NCI-H345 (cell line): ENCODE results near the gene DDX31.
"Not testable (repeated sequence)": the region's sequence is repeated elsewhere in the genome, so short reads cannot be mapped to it uniquely, and the experiment has no call there.

ENCODE experiments used
- DNase-seq: peaks from one replicate; lab custom pipeline; 2025; lab: John Stamatoyannopoulos, UW

The DDX31 gene

DNA sequence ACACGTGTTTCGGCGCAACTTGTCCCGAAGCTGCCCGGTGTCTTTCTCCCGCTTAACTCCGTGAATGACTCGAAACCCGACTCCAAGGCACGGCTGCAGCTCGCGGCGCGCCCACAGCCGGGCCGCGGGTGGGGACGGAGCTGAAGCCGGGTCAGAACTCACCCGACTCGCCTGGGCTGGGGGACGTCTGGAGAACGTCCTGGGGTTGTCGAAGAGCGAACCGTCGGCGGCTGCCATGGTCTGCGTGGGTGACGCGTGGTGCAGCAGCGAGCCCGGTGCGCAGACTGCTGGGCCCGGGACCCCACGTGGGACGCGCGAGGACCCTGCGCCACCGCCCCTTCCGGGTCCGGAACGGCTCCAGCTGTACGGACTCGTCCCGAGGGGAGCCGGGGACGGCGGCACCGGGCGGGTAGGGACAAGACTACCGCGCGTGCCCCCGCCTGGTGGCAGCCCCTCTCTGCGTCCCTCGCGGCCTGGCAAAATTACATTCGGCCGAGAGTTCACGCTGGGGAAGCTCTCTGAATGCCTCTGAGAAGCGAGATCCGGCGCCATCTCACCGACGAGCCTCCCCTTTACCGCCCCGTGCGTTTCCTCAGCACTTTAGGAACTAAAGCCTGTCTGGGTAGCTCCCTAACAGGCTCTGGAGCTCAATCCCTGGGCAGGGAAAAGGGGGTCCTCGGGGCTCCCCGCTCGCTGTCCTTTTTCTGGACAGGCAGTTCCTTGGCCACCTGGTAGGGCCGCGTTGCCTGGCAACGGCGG, at the start of gene DDX31:
Gene DDX31 (minus strand): TSS at position 286 of the 759 bp plus-strand sequence. CDS start 49 bp downstream, at position 237.
- peak; percentile 78 for DNase-seq

DNA sequence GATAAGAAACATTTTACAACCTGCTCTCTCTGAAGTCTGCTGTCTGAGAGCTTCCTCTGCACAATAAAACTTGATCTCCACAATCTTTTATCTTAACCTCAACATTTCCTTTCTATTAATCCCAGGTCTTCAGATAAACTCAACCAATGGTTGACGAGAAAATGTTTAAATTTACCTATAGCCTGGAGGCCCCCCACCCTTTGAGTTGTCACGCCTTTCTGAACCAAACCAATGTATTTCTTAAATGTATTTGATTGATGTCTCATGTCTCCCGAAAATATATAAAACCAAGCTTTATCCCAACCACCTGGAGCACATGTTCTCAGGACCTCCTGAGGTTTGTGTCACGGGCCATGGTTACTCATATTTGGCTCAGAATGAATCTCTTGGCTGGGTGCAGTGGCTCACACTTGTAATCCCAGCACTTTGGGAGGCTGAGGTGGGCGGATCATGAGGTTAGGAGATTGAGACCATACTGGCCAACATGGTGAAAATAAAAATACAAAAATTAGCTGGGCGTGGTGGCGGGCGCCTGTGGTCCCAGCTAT, 48.7 kb upstream of the DDX31 start:
- not testable (repeated sequence) for DNase-seq

DNA sequence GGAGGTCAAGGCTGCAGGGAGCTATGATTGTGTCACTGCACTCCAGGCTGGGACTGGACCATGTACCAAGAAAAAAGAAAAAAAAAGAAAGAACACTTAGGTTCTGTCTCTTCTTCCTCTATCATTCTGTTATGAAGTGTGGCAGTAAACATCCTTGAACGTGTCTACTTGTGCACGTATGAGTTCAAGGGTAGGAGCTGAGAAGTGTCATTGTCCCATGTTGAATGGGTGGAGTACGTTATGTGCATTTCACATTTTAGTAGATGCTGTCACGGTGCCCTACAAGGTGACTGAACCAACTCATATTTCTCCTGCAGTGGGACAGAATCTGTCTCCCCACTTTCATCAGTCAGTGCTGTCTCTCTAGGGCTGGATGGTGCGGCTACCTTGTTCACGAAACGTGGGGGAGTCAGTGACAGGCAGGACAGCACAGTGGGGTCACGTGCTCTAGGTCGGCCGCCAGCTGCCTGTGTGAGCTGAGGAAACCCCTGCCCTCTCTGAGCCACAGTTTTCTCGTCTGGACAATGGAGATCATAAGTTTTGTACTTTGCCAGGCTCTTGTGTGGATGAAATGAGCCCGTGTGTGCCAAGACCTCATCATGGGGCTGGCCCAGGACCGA, 47.7 kb upstream of the DDX31 start:
- DNase-seq: no peak

DNA sequence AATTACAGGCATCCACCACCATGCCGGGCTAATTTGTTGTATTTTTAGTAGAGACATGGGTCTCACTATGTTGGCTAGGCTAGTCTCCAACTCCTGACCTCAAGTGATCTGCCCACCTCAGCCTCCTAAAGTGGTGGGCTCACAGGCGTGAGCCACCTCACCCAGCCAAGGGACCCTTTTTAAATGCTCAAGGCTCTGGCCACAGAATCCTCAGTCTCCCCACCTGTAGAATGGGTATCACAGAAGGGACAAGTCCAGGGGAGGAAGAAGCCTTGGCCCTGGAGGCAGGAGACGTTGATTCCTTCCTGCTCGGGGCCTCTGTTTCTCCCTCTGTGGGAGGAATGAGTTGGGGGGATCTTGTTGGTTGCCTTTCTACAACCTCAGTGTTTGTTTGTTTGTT, 46.2 kb upstream of the DDX31 start:
- no peak for DNase-seq

DNA sequence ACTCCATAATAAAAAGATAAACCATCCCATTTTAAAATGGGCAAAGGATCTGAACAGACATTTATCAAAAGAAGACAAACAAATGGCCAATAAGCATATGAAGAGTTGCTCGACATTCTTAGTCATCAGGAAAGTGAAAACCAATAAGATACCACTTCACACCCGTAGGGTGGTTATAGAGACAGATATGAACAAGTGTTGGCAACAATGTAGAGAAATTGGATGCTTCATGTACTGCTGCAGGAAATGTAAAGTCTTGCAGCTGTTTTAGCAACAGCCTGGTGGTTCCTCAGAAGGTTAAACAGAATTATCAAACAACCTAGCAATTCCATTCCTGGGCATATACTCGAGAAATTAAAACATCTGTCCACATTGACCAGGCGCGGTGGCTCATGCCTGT, 43.0 kb upstream of the DDX31 start:
- DNase-seq: no peak

DNA sequence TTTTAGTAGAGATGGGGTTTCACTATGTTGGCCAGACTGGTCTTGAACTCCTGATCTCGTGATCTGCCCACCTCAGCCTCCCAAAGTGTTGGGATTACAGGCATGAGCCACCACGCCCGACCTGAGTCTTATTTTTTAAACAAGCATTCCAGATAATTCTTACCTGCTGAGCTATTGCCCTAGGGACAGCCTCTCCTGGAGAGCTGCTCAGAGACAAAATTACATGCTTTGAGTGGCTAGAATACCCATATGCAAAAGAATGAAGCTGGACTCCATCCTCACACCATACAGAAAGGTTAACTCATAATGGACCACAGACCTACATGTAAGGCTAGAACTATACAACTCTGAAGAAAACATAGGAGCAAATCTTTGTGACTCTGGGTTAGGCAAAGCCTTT, 42.1 kb upstream of the DDX31 start:
- DNase-seq: no peak

DNA sequence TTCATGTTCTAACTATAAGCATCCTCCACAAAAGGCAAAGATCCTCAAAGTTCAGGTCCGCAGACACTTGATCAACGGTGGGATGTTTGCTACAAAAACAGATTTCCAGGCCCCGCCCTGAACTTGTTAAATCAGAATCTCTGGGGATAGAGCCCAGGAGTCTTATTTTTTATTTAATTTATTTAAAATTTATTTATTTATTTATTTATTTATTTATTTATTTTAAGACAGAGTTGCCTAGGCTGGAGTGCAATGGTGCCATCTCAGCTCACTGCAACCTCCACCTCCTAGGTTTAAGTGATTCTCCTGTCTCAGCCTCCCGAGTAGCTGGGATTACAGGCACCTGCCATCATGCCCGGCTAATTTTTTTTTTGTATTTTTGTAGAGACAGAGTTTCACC, 41.4 kb upstream of the DDX31 start:
- not testable (repeated sequence) for DNase-seq

DNA sequence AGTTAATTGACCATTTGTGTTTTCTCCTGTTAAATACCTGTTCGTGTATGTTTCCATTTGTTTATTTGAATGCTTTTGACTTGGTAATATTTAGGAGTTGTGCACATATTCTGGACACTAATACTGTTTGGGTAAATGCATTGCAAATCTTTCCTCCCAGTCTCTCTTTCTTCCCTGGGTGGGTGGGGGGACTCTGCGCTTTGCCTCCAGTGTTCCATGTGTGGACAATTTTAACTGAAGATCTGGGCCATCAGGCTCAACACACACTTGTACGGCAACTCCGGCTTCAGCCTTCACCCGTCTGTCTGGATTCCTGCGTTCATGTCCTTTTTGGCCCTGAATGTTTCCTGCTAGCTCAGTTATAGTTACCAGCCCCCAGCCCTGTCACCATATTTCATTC, 40.5 kb upstream of the DDX31 start:
- no peak for DNase-seq

DNA sequence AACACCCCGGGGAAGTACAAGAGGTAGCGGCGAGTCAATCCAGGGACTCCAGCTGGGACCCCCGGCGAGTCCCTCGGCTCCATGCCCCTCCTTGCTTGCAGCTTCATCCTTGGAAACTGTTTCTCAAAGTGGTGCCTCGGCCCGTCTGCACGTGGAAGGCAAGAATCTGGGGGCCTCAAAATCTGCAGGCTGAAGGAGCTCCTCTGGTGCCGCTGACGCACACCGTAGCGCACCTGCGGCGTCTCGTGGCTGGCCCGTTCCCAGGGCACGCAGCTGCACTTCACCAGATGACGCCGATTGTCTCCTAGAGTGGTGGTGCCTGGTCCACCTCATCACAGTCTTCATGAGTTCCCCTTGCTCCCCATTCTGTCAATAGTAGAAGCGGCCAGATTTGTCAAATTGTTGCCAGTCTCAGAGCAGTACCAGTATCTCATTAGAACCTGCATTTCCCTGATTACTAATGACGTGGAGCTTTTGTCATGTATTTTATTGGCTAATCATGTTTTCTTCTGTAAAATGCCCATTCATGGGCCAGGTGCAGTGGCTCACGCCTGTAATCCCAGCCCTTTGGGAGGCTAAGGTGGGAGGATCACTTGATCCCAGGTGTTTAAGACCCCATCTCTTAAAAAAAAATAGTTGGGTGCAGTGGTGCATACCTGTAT, 39.1 kb upstream of the DDX31 start:
- no peak for DNase-seq

DNA sequence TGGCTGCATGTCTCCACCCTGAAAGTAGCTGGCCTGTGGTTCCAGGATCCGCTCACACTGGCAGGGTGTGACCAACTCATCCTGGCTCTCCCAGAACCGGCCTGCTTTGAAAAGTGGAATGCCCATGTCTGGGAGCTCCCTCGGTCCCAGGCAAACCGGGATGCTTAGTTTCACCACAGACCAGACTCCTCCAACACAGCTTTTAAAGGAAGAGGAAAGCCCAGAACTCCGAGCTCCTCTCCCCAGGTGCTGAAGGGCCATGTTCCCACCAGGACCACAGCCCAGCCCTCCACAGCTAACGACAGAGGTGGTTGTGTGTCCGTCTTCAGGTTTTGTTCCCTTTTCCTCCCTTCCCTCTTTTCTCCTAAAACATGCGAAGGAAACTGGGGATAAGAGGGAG, 38.5 kb upstream of the DDX31 start:
- DNase-seq: no peak

DNA sequence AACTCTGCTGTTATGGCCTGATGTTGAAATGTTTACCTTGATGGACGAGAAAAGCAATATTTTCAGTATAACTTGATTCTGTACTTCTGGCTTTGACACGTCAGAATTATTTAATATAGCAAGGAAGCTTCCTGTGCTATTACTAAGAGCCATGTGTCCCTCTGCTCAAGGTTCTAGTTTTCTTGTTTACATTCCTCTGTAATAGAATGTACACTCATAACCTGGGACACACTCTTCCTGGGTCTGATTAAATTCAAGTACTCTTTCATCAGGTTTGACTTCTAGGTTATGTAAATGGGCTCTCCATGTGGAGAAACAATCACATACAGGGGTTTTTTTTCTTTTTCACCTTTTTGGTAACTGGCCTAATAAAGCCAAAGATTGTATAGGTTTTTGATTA, 33.6 kb upstream of the DDX31 start:
- DNase-seq: no peak

DNA sequence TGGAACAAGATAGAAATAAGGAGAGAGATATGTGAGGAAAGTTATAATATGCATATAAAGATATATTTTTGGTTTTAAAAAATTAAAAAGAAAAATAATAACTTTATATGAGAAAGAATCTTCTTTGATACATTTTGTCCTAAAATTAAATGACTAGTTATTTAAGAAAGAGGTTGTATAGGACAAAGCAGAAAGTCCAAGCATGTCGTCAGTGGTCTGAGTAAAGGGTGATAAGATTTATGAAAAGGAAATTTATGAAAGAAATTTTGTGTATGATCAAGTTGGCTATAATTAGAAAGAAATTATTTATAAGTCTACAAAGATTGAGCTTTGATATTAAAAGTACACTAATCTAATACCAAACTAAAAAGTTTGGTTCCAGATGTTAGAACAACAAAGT, 32.5 kb upstream of the DDX31 start:
- DNase-seq: no peak

DNA sequence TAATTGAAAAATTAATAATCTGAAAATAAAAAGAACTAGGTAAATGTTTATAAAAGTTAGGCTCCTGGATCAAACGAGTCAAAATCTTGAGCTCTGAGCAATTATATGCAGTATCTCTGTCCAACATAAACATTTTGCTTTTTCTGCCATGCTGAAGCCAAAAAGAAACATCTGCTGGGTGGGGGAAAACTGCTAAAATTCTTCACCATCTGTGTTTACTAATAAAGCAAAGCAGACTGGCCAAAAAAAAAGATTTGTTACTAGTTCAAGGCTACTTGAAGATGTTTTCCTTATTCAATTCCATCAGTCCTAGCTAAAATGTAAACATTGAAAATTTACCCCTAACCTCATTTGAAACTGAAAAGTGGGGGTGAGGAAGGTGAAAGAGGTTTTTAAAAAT, 30.2 kb upstream of the DDX31 start:
- no peak for DNase-seq

DNA sequence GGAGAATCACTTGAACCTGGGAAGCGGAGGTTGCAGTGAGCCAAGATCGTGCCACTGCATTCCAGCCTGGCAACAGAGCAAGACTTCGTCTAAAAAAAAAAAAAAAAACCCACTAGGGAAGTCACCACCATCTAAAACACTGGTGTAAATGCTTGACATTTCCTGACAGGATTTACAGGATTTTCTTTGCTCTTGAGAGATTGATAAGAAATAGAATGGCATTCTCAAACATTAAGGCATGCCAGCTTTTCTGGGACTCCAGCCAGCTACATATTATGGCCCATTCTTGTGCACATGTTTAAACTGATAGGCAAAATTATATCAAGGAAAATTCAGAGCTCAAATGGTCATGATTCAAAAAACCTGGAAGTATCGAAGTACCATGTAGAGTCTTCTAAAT, 29.2 kb upstream of the DDX31 start:
- DNase-seq: no peak

DNA sequence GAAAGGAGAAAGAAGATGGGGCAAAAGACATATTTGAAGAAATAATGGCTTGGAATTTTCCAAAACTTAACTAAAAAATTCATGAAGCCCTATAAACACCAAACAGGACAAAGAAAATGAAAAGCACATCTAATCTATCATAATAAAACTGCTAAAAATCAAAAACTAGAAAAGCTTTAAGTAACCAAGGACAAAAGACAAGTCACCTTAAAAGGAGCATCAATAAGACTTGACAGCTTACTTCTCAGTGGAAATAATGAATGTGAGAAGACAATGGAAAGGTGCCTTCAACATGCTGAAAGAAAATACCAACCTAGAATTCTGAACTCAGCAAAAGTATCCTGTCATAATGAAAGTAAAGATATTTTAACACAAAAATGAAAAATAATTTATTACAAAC, 27.4 kb upstream of the DDX31 start:
- DNase-seq: no peak

DNA sequence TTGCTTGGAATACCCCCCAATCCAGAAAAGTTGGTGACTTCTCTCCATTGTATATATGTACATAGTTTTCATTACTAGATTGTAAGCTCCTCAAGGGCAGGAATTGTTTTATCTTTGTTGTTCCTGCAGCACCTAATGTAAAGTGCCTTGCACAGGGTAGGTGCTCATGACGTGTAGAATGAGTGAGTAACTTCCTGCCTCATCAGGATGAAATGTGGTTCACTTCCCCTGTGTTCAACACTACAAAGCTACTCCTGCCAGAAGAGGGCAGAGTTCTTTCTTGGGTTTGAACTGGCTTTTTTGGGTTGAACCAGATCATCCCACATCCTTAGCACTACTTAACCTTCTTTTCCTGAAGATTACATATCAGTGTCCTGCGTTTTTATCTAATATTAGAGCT, 24.4 kb upstream of the DDX31 start:
- no peak for DNase-seq

DNA sequence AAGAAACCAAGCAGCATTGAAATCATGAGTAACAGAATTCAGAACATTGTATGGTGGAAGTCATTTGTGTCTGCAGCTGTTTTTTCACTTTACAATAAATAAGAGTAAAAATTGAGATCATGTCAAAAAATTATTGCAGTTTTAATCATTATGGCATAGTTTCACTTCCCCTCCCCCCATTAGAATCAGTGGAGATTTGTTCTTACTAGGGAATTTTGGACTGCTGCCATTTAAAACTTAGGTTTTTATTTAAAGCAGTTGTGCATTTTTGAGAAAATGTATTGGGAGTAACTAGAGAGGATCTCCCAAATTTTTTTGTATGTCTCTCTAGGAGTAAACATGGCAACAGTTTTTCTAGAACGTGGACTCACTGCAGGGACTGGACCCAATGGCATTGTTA, 20.9 kb upstream of the DDX31 start:
- no peak for DNase-seq

DNA sequence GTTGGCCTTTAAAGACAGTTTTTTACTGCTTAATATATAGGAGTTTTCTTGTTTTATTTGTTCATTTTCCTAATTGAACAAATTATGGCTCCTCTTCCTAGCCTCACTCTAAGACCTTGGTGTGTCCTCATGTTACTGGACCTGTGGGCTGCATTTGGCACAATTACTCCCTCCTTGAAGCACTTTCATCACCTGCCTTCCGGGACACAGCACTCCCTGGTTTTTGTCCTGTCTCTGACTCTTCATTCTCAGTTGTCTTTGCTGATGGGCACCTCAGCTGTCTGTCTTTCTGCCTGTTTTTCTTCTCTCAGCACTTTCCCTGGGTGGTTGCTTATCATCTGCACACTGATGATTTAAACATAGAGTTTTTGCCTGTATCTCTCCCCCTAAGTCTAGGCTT, 14.1 kb upstream of the DDX31 start:
- DNase-seq: no peak

DNA sequence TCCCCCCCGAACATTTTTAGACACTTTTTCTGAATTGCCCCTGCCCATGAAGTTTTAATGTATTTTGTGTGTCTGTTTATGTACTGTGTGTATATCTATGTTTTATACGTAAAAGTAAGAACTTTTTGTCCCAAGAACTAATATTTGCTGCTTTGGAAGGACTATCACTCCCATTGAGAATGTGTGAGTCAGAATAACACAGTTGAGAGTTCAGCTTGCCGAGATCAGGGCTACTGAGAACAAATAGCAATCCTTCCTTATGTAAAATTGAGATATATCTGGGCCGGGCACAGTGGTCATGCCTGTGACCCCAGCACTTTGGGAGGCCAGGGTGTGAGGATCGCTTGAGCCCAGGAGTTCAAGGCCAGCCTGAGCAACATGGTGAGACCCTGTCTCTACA, 11.8 kb upstream of the DDX31 start:
- no peak for DNase-seq

DNA sequence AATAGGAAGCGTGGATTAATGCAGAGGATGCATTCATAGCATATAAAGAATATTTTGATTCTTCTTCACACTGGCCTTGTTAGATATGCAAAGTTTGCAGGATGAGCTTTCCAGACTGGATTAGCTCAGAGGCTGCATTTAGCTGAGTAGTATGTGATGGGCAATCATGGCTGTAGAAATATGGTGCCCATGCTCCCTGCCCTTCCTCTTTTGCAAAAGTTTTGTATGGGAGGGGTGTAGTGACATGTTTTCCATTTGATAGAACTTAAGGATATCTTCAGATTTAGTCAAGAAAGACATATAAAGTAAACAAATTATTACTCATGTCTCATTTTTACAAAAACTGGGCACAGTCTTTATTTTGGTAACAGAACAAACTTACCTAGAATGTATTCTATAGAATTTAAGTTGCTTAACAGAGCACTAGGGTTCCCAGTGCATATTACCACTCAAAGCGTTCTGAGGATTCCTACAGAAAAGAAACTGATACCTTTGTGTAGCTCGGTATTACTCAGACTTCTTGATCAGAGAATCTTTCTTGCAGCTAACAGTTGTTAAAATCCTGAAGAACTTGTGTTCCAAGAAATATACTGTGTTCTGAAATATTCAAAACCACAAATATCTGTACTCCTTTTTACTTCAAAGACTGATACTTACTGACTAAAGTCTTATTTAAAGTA, 10.3 kb upstream of the DDX31 start:
- DNase-seq: no peak

DNA sequence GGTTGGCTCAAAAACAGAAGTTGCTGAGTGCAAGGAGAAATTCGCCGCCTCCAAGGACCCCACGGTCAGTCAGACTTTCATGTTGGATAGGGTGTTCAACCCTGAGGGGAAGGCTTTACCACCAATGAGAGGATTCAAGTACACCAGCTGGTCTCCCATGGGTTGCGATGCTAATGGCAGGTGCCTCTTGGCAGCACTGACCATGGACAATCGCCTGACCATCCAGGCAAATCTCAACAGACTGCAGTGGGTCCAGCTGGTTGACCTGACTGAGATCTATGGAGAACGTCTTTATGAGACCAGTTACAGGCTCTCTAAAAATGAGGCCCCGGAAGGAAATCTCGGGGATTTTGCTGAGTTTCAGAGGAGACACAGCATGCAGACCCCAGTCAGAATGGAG, 8.2 kb upstream of the DDX31 start:
- DNase-seq: no peak

DNA sequence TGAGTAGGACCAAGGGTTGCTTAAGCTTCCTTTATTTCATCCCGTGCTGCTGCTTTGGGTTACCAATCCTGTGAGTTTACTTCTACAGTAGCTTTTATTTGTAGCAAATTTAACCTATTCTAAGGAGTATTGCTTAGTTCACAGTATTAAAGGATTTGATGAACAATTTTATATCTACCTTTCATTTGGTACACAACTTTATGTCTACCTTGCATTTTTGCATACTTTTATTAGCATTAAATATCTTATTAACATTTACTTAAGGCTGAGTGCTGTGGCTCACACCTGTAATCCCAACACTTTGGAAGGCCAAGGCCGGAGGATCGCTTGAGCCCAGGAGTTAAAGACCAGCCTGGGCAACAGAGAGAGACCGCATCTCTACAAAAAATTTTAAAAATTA, 4.7 kb upstream of the DDX31 start:
- no peak for DNase-seq

DNA sequence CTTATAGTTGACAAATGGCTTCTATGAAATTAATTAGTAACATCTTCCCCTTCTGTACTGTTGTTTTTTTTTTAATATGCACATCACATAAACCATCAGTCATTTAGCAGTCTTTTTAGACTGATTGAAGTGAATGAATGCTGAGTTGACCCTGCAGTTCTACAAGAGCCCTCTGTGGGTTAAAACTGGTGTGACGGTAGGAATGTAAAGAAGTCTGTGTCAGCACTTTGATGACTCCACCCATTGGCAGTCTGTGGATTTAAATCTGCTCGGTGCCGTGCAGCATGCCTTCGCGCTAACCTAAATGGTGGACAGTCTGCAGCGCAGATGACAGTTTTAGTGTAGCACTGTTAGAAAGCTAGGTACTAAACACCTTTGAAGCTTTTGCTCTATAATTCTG, 3.6 kb upstream of the DDX31 start:
- DNase-seq: no peak
